ENCODE measurements around the gene FCAMR.

The FCAMR gene

GRCh38 chr1:206908038-206908437, 62.2 kb downstream of the FCAMR start:
- H3K4me3 ChIP-seq (ENCODE audit: low read depth, low read length): no peak overlapping the region
- no peak for TF ChIP-seq CTCF (IDR thresholded peaks at IDR 0.05; ENCODE audit: low read depth, low read length)

All from WI38 (cell line).